ENCODE data around the gene CHD9NB.
A peak's percentile ranks its signal among the peaks of the same experiment; 100 is the strongest.

Gene CHD9NB

DNA sequence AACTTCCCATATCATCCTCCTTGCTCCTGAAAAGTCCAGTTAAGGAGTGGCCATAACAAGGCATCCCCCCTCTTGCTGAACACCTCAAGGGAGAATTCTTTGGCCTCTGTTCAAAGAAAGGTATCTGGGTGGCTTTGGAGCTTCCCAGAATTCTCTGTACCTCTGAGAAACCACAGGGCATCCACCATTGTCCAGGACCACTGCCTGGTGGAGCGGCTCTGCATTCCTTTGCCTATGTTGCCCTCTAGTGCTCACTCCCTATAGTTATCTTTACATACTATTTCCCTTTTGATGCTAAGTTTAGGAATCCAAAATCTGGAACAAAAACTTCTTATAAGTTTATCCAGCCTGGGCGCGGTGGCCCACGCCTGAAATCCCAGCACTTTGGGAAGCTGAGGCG is 30.3 kb downstream of the CHD9NB start:
- DNase-seq = peak; percentile 48

DNA sequence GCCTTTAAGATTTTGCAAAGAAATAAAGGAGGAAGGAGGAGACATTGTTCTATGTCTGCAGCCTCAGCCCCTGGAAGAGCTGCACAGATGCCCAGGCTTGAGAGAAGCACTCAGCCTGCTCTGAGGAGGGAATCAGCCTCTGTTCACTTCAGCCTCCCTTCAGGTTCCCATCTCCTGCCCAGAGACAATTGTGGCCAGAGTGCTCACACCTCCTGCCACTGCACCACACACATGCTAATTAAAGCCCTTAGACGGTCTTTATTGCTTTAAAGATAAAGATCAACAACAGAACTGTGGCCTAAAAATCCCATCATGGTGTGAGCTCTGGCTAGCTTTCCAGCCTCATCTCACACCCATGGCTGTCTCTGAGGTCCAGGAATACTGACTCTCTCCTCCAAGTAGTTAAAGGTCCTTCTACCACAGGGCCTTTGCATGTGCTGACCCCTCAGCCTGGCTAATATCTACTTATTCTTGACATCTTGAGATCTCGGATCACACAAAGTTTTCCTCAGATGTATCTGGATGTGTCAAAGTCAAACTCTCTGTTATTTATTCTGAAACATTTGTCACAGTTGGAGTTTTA is 33.8 kb downstream of the CHD9NB start:
- no peak for DNase-seq

DNA sequence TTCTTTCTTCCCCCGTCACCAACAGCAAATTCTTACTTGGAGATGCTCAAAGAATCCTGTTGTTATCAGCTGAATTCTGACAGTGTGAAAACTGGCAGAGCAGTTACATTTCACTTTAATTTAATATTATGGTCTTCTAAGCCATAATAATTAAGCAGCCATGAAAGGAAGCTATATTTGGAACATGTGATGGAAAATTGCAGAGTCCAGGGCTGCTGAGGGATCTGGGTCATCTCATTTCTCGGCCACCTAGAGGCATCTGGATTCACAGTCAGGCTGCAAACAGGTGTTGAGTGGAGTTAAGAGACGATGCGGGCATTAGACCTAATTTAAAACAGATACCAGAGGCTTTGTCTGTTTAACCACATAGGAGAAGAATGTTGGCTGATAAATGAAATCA is 38.4 kb downstream of the CHD9NB start:
- DNase-seq = no peak

- DNase-seq = no peak
Measured at GRCh38 chr16:53007095-53007494, 45.6 kb downstream of the CHD9NB start.

- no peak for DNase-seq
Measured at GRCh38 chr16:52997922-52998321, 54.8 kb downstream of the CHD9NB start.

DNA sequence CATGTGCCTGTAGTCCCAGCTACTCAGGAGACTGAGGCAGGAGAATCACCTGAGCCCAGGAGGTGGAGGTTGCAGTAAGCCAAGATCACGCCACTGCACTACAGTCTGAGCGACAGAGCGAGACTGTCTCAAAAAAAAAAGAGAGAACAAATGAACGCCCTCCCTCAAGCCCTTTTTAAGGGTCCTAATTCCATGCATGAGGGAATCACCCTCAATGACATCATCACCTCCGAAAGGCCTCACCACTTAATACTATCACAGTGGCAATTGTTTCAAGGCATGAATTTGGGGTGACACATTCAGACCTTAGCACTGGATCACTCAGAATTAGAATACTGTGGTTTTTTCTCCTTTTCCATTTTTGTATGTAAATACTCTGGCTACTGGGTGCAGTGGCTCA is 57.8 kb downstream of the CHD9NB start:
- DNase-seq = no peak

- DNase-seq = no peak
Measured at GRCh38 chr16:52993179-52993578, 59.5 kb downstream of the CHD9NB start.

GRCh38 chr16:52991572-52991971 is 61.1 kb downstream of the CHD9NB start:
- DNase-seq = no peak

Measured in kidney glomerular epithelial cell (primary cell).